ENCODE results near the gene CLINT1. TPM values are rescaled to one million over a fixed set of nuclear protein-coding genes. Genes with fewer than 3 reads are reported as not detected.

CLINT1 gene
- total RNA-seq, 2 donors from 2014 or later = 76.6 to 80.9 TPM

DNA sequence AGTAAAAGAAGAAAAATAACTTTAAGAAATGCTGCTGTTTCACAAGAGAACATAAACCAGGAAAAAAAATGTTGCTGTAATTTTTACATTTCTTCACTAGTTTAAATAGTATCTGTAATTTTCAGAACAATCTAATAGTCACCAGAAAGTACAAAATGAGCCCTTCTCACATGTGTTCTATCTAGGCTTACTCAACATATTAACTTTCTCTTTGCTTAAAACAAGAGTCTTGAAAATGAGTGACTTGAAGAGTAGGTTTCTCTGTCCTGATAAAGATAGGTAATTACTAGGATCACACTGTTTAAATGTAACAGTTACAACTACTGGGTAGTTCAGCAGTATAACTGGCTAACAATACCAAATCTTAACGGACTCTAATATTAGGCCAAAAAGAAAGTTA lies 37.5 kb downstream of the CLINT1 start:
- no peaks in the 10 kb centered on the region for H3K9me3 Mint-ChIP-seq
- H3K36me3 Mint-ChIP-seq = no peaks in the 10 kb centered on the region
- no peak for DNase-seq (ENCODE audit: low spot score)
- no peak overlapping the region for H3K27ac Mint-ChIP-seq
- H3K4me1 Mint-ChIP-seq (ENCODE audit: low read depth in 2 of 2) = peaks cover 24 to 26% of the 10 kb centered on the region in 2 donors
- ATAC-seq = no peak
- H3K27me3 Mint-ChIP-seq = no peaks in the 10 kb centered on the region
- no peak overlapping the region for H3K4me3 Mint-ChIP-seq

DNA sequence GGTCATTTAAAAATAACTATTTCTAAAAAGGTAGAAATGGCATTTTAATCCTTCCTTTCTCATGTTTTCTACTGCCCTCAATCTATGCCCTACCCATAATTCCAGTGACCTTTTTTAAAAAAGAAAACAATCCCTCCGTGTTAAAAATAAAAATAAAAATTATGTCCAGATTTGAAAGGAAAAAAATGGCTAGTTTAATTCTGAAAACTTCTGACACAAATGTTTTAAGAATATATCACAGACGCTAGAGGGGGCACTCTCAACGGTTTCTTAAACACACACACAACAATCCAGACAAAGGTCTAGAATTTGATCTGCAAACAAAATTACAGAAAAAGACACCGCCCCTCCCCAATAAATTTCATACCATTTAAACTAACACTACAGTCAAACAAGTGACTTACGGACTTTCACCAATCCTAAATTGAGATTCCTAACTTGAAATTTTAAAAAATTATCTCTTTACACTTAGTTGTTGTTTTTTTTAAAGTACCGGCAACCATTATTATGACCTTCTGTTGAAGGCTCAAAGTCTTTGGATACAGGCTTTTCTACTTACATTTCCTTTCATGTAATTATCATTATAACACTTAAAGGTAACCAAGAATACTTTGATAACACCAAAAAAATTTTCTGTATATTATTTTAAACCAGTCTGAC lies 38.2 kb downstream of the CLINT1 start:
- H3K36me3 Mint-ChIP-seq = no peaks in the 10 kb centered on the region
- no peaks in the 10 kb centered on the region for H3K27me3 Mint-ChIP-seq
- no peak for ATAC-seq
- no peak for DNase-seq (ENCODE audit: low spot score)
- H3K4me1 Mint-ChIP-seq (ENCODE audit: low read depth in 2 of 2) = peaks cover 22 to 24% of the 10 kb centered on the region in 2 donors
- H3K4me3 Mint-ChIP-seq = no peak overlapping the region
- H3K27ac Mint-ChIP-seq = peak overlapping the region in 1 of 2 donors; percentile 61
- no peaks in the 10 kb centered on the region for H3K9me3 Mint-ChIP-seq

DNA sequence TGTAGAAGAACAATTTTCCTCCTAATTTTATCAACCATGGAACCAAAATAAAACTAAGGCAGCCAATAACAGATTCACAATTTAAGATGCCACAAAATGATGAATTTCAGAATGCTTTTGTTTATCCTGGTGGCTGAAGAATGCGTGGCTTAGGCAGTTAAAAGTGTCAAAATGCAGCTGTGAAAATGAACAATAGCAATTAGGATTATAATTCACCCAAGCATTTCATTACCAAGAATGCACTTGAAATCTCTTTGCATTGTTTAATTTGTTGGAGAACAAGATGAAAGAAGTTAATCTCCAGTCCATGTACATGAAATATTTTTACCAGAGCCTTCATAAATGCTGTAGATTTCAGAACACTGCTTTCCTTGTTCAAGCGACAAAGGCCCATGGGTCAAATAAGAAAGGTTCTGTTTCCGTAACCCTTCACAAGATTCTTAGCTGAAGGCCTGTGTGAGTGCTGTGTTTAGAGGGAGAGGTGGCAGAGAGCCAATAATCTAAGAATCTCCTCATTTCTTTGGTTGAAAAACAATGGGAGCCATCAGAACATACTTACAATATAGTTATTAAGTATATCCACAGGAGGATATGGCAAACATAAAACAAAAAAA lies 39.3 kb downstream of the CLINT1 start:
- Mint-ChIP-seq H3K9me3 (no peaks in the 10 kb centered on the region), H3K4me1 (ENCODE audit: low read depth in 2 of 2) (peaks cover 19 to 23% of the 10 kb centered on the region in 2 donors), H3K4me3 (no peak overlapping the region), H3K27ac (peak overlapping the region in 1 of 2 donors; percentile 61), H3K36me3 (no peaks in the 10 kb centered on the region), H3K27me3 (no peaks in the 10 kb centered on the region)
- no peak for ATAC-seq
- DNase-seq (ENCODE audit: low spot score) = no peak

DNA sequence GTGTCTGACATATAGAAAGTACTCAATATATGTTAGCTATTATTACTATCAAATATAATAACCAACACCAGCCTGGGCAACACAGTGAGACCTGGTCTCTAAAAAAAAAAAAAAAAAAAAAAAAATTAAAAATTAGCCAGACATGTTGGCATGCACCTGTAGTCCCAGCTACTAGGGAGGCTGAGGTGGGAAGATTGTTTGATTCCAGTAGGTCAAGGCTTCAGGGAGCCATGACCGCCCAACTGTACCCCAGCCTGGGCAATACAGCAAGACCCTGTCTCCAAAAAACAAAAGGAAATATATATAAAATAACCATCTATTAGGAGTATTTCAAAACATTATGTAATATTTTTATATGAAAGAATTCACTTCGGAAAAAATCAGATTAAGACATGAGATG lies 40.6 kb downstream of the CLINT1 start:
- H3K4me1 Mint-ChIP-seq (ENCODE audit: low read depth in 2 of 2) = peaks cover 15 to 18% of the 10 kb centered on the region in 2 donors
- no peak for ATAC-seq
- no peak overlapping the region for H3K4me3 Mint-ChIP-seq
- H3K9me3 Mint-ChIP-seq = no peaks in the 10 kb centered on the region
- H3K36me3 Mint-ChIP-seq = no peaks in the 10 kb centered on the region
- DNase-seq (ENCODE audit: low spot score) = no peak
- no peak overlapping the region for H3K27ac Mint-ChIP-seq
- no peaks in the 10 kb centered on the region for H3K27me3 Mint-ChIP-seq

DNA sequence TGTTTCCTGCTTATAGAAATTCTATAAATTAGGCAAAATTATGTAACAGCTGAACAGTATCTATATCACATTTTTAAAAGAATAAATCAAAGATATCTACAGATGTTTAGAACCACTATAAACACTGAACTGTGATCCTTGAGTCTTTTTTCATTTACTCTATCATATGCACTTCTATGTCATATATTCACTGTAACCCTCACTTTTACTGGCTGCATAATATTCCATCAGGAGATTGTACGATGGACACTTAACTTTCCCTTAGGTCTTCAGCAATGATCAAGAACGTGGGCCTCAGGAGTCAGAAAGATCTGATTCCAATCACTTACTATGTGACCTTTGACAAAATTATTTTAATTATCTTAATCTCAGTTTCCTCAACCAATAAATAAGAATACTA lies 41.0 kb downstream of the CLINT1 start:
- Mint-ChIP-seq H3K27ac (no peak overlapping the region), H3K4me1 (ENCODE audit: low read depth in 2 of 2) (peaks cover 15 to 18% of the 10 kb centered on the region in 2 donors), H3K27me3 (no peaks in the 10 kb centered on the region), H3K36me3 (peaks cover 4% of the 10 kb centered on the region), H3K4me3 (no peak overlapping the region), H3K9me3 (no peaks in the 10 kb centered on the region)
- ATAC-seq = no peak
- DNase-seq (ENCODE audit: low spot score) = no peak

DNA sequence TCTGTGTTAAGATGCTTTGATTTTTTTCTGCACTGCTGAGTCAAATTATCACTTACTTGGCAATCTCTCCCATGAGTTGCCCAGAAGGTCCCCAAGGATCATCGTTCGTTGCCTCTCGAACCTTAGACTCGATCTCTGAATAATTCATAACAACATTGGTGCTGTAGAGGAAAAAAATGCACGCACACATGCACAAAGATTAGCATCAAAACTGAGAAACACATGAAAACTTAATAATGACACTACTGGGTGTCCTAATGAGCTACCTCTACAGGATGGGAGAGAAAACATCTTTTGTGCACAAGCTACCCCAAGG lies 41.6 kb downstream of the CLINT1 start:
- DNase-seq (ENCODE audit: low spot score) (no peak), ATAC-seq (no peak)
- Mint-ChIP-seq H3K27ac (no peak overlapping the region), H3K4me3 (no peak overlapping the region), H3K27me3 (no peaks in the 10 kb centered on the region), H3K9me3 (no peaks in the 10 kb centered on the region), H3K4me1 (ENCODE audit: low read depth in 2 of 2) (peaks cover 13 to 16% of the 10 kb centered on the region in 2 donors), H3K36me3 (peaks cover 6% of the 10 kb centered on the region)

DNA sequence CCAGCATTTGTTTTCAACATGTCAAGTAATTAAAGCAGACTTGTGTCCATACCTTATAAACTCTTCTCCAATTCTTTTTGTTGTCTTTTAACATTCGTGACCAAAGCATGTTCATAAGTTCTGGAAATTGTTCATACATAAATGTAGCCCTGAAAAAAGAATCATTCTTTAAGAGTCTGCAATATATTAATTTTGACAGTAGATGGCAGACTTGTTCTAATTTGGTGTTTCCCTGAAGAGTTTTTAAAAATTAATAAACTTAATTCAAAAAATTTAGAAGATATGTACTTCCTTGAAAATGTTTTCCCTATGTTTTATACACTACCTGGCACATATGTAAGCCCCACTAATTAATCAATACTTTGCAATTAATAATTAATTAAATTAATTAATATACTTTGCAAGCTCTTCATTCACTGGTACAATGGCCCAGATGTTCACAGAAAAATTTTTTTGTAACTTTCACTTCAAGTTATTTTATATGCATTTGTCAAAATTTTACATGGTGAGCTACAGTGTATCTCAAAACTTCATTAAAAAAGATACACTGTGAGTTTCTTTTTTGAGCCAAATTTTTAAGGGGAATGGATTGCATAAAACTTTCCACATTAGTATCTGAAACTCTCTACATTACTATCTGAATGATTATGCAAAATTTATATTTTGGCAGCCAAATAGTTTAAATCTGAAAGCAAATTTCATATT lies 42.1 kb downstream of the CLINT1 start:
- ATAC-seq (no peak), DNase-seq (ENCODE audit: low spot score) (no peak)
- Mint-ChIP-seq H3K36me3 (peaks cover 6% of the 10 kb centered on the region), H3K9me3 (no peaks in the 10 kb centered on the region), H3K27ac (no peak overlapping the region), H3K4me3 (no peak overlapping the region), H3K27me3 (no peaks in the 10 kb centered on the region), H3K4me1 (ENCODE audit: low read depth in 2 of 2) (peaks cover 10 to 13% of the 10 kb centered on the region in 2 donors)

DNA sequence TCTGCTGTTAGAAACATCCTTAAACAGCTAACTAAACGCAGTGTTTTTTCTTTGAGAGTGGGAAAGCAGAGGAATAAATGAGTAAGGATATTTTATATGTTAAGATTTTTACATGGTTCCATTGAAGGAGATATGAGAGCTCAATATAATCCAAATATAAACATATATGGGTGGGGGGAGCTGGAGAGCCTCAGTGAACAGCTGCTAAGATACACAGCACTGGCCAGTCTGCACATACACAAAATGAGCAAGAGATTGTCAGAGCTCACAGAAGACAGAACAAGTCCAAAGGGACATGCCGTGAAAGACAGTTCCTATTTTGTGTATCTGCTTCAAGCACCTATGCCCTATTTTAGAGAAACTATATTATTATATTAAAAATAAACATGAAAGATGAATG lies 46.9 kb downstream of the CLINT1 start:
- Mint-ChIP-seq H3K4me1 (ENCODE audit: low read depth in 2 of 2) (no peaks in the 10 kb centered on the region), H3K27me3 (no peaks in the 10 kb centered on the region), H3K9me3 (no peaks in the 10 kb centered on the region), H3K36me3 (peaks cover 25% of the 10 kb centered on the region), H3K4me3 (no peak overlapping the region), H3K27ac (no peak overlapping the region)
- ATAC-seq (no peak), DNase-seq (ENCODE audit: low spot score) (no peak)

DNA sequence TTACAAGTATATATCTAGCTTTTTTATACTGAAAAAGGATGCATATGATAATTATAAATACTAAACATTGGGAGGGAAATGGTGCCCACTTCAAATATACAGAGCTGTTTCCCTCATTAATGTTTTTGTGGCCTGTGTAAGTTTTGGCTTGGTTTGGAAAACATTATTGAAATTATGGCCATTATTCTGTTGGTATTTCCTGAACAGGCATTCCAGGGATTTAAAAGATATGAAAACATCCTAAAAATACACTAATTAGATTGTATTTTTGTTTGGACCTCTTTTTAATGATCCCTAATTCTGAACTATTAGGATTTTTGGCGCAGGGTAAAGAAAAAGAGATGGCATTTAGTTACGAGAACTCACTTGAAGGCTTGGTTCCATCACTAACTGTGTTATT lies 50.9 kb downstream of the CLINT1 start:
- no peak for ATAC-seq
- H3K4me3 Mint-ChIP-seq = no peak overlapping the region
- no peaks in the 10 kb centered on the region for H3K9me3 Mint-ChIP-seq
- peaks cover 34% of the 10 kb centered on the region for H3K36me3 Mint-ChIP-seq
- no peaks in the 10 kb centered on the region for H3K4me1 Mint-ChIP-seq (ENCODE audit: low read depth in 2 of 2)
- no peak overlapping the region for H3K27ac Mint-ChIP-seq
- H3K27me3 Mint-ChIP-seq = no peaks in the 10 kb centered on the region
- no peak for DNase-seq (ENCODE audit: low spot score)

DNA sequence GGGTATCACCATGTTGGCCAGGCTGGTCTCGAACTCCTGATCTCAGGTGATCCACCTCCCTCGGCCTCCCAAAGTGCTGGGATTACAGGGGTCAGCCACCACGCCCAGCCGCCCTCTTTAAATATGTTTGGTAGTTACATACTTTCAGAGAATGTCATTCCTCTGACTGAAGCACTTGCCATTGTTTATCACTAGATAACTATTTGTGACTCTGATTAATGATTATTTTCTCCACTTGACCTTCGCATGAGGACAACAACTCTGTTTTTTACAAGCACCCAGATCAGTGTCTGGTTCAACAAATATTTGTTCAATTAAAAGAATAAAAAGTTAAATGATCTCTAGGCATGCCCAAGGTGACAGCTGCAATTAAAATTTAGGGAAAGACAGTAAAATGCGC lies 56.2 kb downstream of the CLINT1 start:
- ATAC-seq (no peak), DNase-seq (ENCODE audit: low spot score) (no peak)
- Mint-ChIP-seq H3K27me3 (no peaks in the 10 kb centered on the region), H3K9me3 (no peaks in the 10 kb centered on the region), H3K27ac (no peak overlapping the region), H3K4me3 (no peak overlapping the region), H3K4me1 (ENCODE audit: low read depth in 2 of 2) (no peaks in the 10 kb centered on the region), H3K36me3 (peaks cover 16% of the 10 kb centered on the region)

DNA sequence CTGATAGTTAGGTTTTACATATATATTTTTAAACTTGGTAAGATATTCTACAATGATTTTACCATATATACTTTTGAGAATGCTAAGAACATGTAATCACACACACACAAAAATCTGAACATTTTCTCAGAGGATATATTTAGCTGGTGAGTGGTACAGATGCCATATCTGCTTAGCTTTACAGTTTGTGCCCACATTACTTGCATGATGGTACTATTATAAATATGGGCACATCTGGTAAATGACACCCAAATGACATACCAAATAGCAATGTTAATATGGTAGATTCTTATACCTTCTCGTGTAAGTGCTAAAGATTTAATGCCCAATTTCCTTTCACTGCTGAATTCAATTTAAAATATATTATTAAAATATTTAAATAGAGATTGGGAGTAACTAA lies 58.8 kb downstream of the CLINT1 start:
- ATAC-seq (no peak), DNase-seq (ENCODE audit: low spot score) (no peak)
- H3K9me3 Mint-ChIP-seq = no peaks in the 10 kb centered on the region
- peaks cover 12% of the 10 kb centered on the region for H3K36me3 Mint-ChIP-seq
- no peak overlapping the region for H3K27ac Mint-ChIP-seq
- H3K27me3 Mint-ChIP-seq = no peaks in the 10 kb centered on the region
- no peak overlapping the region for H3K4me3 Mint-ChIP-seq
- H3K4me1 Mint-ChIP-seq (ENCODE audit: low read depth in 2 of 2) = no peaks in the 10 kb centered on the region

DNA sequence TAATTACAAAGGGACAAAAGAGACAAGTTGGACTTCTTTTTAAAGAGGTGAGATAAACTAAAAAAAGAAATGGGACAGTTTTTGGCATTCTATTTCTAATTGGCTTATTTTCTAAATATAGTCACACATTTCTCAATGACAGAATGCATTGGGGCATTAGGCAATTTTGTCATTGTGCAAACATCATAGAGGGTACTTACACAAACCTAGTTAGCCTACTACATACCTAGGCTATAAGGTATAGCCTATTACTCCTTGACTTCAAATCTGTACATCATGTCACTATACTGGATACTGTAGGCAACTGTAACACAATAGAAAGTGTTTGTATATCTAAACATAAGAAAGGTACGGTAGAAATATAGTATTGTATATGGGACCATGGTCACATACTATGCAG lies 59.4 kb downstream of the CLINT1 start:
- Mint-ChIP-seq H3K4me3 (no peak overlapping the region), H3K4me1 (ENCODE audit: low read depth in 2 of 2) (no peaks in the 10 kb centered on the region), H3K36me3 (peaks cover 11% of the 10 kb centered on the region), H3K27me3 (no peaks in the 10 kb centered on the region), H3K27ac (no peak overlapping the region), H3K9me3 (no peaks in the 10 kb centered on the region)
- DNase-seq (ENCODE audit: low spot score) = no peak
- ATAC-seq = no peak

DNA sequence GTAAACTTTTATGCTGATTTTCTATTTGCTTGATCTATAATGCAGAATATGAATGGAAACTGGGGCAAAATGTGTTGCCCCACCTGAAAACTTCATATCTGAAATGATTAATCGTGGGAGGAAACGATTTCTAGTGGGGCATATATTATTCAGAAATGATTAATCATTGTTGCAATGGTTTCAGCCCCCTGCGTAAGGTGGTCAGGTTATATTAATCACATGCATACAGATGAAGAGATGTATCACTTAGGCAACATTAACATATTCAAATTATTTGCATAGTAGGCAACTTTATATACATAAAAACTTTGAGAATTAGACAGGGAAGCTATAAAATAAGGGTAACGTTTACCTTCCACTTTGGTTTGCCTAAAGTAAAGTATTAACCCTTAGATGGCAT lies 65.6 kb downstream of the CLINT1 start:
- Mint-ChIP-seq H3K9me3 (no peaks in the 10 kb centered on the region), H3K27me3 (no peaks in the 10 kb centered on the region), H3K27ac (peak overlapping the region; percentile 54 to 61), H3K4me3 (peak overlapping the region; percentile 50), H3K36me3 (peaks cover 17% of the 10 kb centered on the region), H3K4me1 (ENCODE audit: low read depth in 2 of 2) (peaks cover 0 to 10% of the 10 kb centered on the region in 2 donors)
- DNase-seq (ENCODE audit: low spot score) (no peak), ATAC-seq (peak in 1 of 2 donors; percentile 58)

DNA sequence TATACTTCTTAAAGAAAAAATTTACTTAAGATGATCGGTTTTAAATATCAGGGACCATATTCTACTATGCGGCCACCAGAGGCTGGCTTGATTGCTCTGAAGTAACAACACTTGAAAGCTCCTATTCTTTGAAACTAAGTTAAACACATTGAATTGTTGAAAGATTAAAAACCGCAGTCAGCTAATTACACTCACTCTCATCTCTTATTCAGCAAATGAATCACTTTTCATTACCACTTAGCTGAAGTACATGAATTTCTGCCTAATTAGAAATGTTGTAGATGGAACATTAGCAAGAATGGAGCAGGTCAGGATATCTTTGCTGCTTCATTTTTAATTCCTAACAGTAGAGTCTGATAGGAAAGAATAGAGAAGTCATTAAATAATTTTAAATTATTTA lies 73.1 kb downstream of the CLINT1 start:
- DNase-seq (ENCODE audit: low spot score) = no peak
- Mint-ChIP-seq H3K27me3 (no peaks in the 10 kb centered on the region), H3K4me1 (ENCODE audit: low read depth in 2 of 2) (no peaks in the 10 kb centered on the region), H3K4me3 (no peak overlapping the region), H3K27ac (no peak overlapping the region), H3K9me3 (no peaks in the 10 kb centered on the region), H3K36me3 (peaks cover 22% of the 10 kb centered on the region)
- ATAC-seq = no peak

Data from natural killer cell treated with Interleukin-12 subunit alpha and Interleukin-12 subunit beta and Interleukin-15 and Interleukin-18, amount 100 ng/mL, for 72 hours (primary cell).